Transverse colon (tissue), 4 donors: Measurements from ENCODE around the gene SERPINB2. TPM values are rescaled to one million over a fixed set of nuclear protein-coding genes. Genes with fewer than 3 reads are reported as not detected.
A peak's percentile ranks its signal among the peaks of the same experiment; 100 is the strongest.

ENCODE experiments used
- DNase-seq: peaks from one replicate; pipeline ENCODE4 v3.0.0-alpha.2; 2019
- H3K27ac ChIP-seq, 4 donors: fragments of 200-600 bp; sonication (generic); 2 replicates each; pipeline ENCODE4 v1.5.1; 2016 to 2018; ENCODE audit warnings: inconsistent platforms in 4 of 4
- H3K27me3 ChIP-seq: fragments of 200-600 bp; sonication (generic); 2 replicates; pipeline ENCODE4 v1.5.1; 2017; ENCODE audit warnings: inconsistent platforms
- H3K36me3 ChIP-seq, 4 donors: fragments of 200-600 bp; sonication (generic); 2 replicates each; pipeline ENCODE4 v1.5.1; 2017 to 2019; ENCODE audit warnings: inconsistent platforms in 4 of 4
- H3K4me1 ChIP-seq, 4 donors: fragments of 200-600 bp; sonication (generic); 2 replicates each; pipeline ENCODE4 v1.5.1; 2017 to 2020; ENCODE audit warnings: inconsistent platforms in 4 of 4
- H3K4me3 ChIP-seq, 4 donors: fragments of 200-600 bp; sonication (generic); 1 replicate in 1 of 4; 2 replicates in 3 of 4; pipeline versions ENCODE4 v1.5.1 to v1.6.1; 2017 to 2019; ENCODE audit warnings: inconsistent platforms in 4 of 4
- H3K9me3 ChIP-seq, 2 donors: fragments of 200-600 bp; sonication (generic); 2 replicates each; pipeline ENCODE4 v1.5.1; 2017 to 2019; ENCODE audit warnings: inconsistent platforms in 2 of 2
- CTCF ChIP-seq, 5 experiments: fragments of 200-600 bp in 3 of 5; fragments of 450-650 bp in 2 of 5; sonication (generic) in 3 of 5; IDR thresholded peaks; 1 replicate in 2 of 5; 2 replicates in 3 of 5; pipeline ENCODE4 v1.5.1; 2016 to 2017; ENCODE audit warnings: antibody characterized with exemption in 5 of 5, inconsistent platforms in 3 of 5, mild to moderate bottlenecking in 2 of 5, moderate library complexity in 1 of 5
- EP300 ChIP-seq: sonication (generic); formaldehyde crosslinking; IDR thresholded peaks from one replicate; pipeline ENCODE4 v1.6.1; 2017; ENCODE audit warnings: antibody characterized with exemption, low read depth
- POLR2A ChIP-seq: fragments of 450-650 bp; IDR thresholded peaks from one replicate; pipeline ENCODE4 v1.6.1; 2016; ENCODE audit warnings: antibody characterized with exemption, mild to moderate bottlenecking, moderate library complexity
- POLR2AphosphoS5 ChIP-seq, 3 donors: sonication (generic); formaldehyde crosslinking; IDR thresholded peaks; one replicate each; pipeline ENCODE4 v1.6.1; 2016; ENCODE audit warnings: antibody characterized with exemption in 3 of 3
- whole genome bisulfite sequencing, 2 donors: methylation state at CpG; one replicate each; pipeline ENCODE4 v1.1.5; 2018; ENCODE audit warnings: low coverage in 1 of 2; 5-methylcytosine and 5-hydroxymethylcytosine counted together
- in situ Hi-C, 4 donors: fragments of 200-750 bp; cut with MboI; loops; one replicate each; pipeline versions ENCODE4 v1.15.0 to v1.15.1; 2017; ENCODE audit warnings: low sequenced_read_pairs in 3 of 4, low pct_ligation_motif_present in 1 of 4, low pct_unique_long_range_greater_than_20kb in 1 of 4
- intact Hi-C: fragments of 100-400 bp; cut with DNase I; formaldehyde crosslinking; loops from one replicate; pipeline ENCODE4 v1.15.1; 2023; ENCODE audit warnings: low total_unique reads
- total RNA-seq, 4 donors: library from RNA; depleted of rRNA; stranded (reverse); fragments of >200 nt; gene quantifications; one replicate each; pipeline ENCODE4 v1.1.0, GENCODE V29; 2016

Gene SERPINB2
- total RNA-seq, 4 donors from 2014 or later, result 48.3 TPM; not detected in 3

DNA sequence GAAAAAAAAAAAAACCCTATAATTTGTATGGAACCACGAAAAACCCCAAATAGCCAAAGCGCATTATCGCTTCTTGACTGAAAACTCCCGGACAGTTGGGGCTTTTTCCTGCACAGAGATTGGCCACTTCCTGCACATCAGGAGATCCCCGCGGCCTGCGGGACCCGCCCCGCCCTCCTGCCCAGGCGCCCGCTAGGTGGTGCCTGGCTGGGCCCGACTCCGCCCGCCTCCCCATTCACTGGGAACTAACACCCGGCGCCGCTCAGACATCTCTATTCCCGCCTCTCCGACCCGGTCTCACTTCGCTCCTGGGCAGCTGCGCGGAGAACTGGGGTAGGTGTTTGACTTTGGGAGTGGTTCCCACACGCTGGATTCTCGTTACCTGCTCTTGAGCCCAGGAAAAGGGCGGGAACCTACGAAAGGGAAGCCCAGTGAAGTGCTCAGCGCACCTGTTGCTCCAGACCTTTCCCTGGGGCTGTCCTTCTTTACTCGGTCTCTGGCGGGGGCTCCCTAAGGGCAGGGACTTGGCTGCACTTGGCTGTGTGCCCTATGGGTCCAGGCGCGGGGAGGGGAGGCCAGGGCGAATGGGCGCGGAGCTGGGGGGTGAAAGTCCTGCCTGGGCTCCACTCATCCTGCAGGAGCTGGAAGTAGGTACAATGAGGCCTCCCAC lies 61.7 kb downstream of the SERPINB2 start, which contains the start of gene HMSD:
Gene HMSD (plus strand): TSS at position 234 of the 670 bp plus-strand sequence. CDS start 4,155 bp downstream, outside the sequence.
- intact Hi-C loops (loop anchor here (10.0 kb wide), 1 partner anchor 46 kb away; no protein-coding TSS in a partner anchor), in situ Hi-C loops (loop anchor here in 1 of 4 donors (25.0 kb wide), 1 partner anchor 437 kb away; no protein-coding TSS in a partner anchor)
- TF ChIP-seq POLR2AphosphoS5 (IDR thresholded peaks at IDR 0.05) (no peak), CTCF (IDR thresholded peaks at IDR 0.05) (peak; percentile 25 to 52 (median 49)), POLR2A (no peak)
- peaks cover 0 to 13% (median 4%) of the 10 kb centered on the region in 4 donors for H3K4me1 ChIP-seq
- peaks cover 18% of the 10 kb centered on the region for H3K27me3 ChIP-seq
- WGBS, 2 donors, result 0 to 15% methylated on average over 4 to 35 of the region's 35 CpGs
- no peak within 1 kb of the TSS for H3K27ac ChIP-seq
- no peaks in the 10 kb centered on the region for H3K36me3 ChIP-seq
- peak; percentile 69 for DNase-seq
- H3K4me3 ChIP-seq, result peak within 1 kb of the TSS in 3 of 4 donors; percentile 3 to 33 (median 26)
- no peaks in the 10 kb centered on the region for H3K9me3 ChIP-seq

GRCh38 chr18:63951302-63951705 lies 63.8 kb downstream of the SERPINB2 start:
- in situ Hi-C loops (no loop called here), intact Hi-C loops (no loop called here)
- peaks cover 18% of the 10 kb centered on the region for H3K27me3 ChIP-seq
- H3K36me3 ChIP-seq, result no peaks in the 10 kb centered on the region
- 57 to 81% methylated on average over 3 to 4 of the region's 4 CpGs for WGBS, 2 donors
- no peak overlapping the region for H3K27ac ChIP-seq
- peaks cover 0 to 13% (median 4%) of the 10 kb centered on the region in 4 donors for H3K4me1 ChIP-seq
- no peak for DNase-seq
- no peaks in the 10 kb centered on the region for H3K9me3 ChIP-seq
- TF ChIP-seq CTCF (IDR thresholded peaks at IDR 0.05) (no peak), EP300 (no peak), POLR2A (no peak), POLR2AphosphoS5 (IDR thresholded peaks at IDR 0.05) (no peak)
- no peak overlapping the region for H3K4me3 ChIP-seq

Other genes starting within 250 kb of the SERPINB2 start
- gene SERPINB4, start 243.4 kb upstream of the SERPINB2 start, total RNA-seq, result not detected
- not detected for gene SERPINB3, start 225.8 kb upstream of the SERPINB2 start, total RNA-seq
- not detected for gene SERPINB11, start 184.7 kb upstream of the SERPINB2 start, total RNA-seq
- not detected for gene SERPINB7, start 112.3 kb upstream of the SERPINB2 start, total RNA-seq
- not detected for gene SERPINB10, start 20.3 kb downstream of the SERPINB2 start, total RNA-seq
- gene HMSD, start 61.6 kb downstream of the SERPINB2 start, total RNA-seq, result under 1 TPM in 1 of 4 donors, not detected in 3; 0.64 TPM
- gene SERPINB8, start 82.4 kb downstream of the SERPINB2 start, total RNA-seq, result 10 to 100 TPM in 3 of 4 donors, 1 to 10 TPM in 1; 3.0 to 15.7 (median 13.5) TPM